Motor neuron (in vitro differentiated cells): ENCODE measurements around the gene TEX38. TPM values are rescaled to one million over a fixed set of nuclear protein-coding genes. Genes with fewer than 3 reads are reported as not detected.
"Not testable (repeated sequence)": the region's sequence is repeated elsewhere in the genome, so short reads cannot be mapped to it uniquely, and the experiment has no call there.

Source experiments
- ATAC-seq, 8 experiments: fragments of 200-7000 bp; cut with Tn5 transposase; replicated peaks in 6 of 8; 2 replicates each; pipeline ENCODE4 v1.8.0; 2021; ENCODE audit warnings: mild to moderate bottlenecking in 8 of 8, moderate library complexity in 8 of 8
- H3K27ac ChIP-seq, 2 donors: fragments of 250-450 bp; sonication (Bioruptor Pico); 2 replicates each; pipeline ENCODE4 v1.9.0; 2021; ENCODE audit warnings: antibody characterized with exemption in 2 of 2, mild to moderate bottlenecking in 2 of 2, moderate library complexity in 1 of 2
- H3K4me1 ChIP-seq, 2 donors: fragments of 250-450 bp; sonication (Bioruptor Pico); replicated peaks in 1 of 2; 2 replicates each; pipeline ENCODE4 v1.6.1; 2021; ENCODE audit warnings: antibody characterized with exemption in 2 of 2, mild to moderate bottlenecking in 2 of 2, moderate library complexity in 1 of 2
- H3K4me3 ChIP-seq, 5 donors: fragments of 250-450 bp; sonication (Bioruptor Pico); 2 replicates each; pipeline ENCODE4 v1.9.0; 2021; ENCODE audit warnings: antibody characterized with exemption in 5 of 5, mild to moderate bottlenecking in 5 of 5, moderate library complexity in 4 of 5
- WGBS, 10 experiments: fragments of 450-650 bp; shearing (Covaris generic); methylation state at CpG; one replicate each; pipeline ENCODE4 v1.0.0; 2022; 5-methylcytosine and 5-hydroxymethylcytosine counted together
- in situ Hi-C, 9 experiments: fragments of 400-800 bp; cut with MboI; loops; one replicate each; pipeline ENCODE4 v1.15.0; 2021; ENCODE audit warnings: low sequenced_read_pairs in 9 of 9, low pct_unique_long_range_greater_than_20kb in 2 of 9; ENCODE audit not compliant: unreplicated experiment in 9 of 9
- total RNA-seq, 8 experiments: library from RNA; unstranded; fragments of 300-600 nt; gene quantifications; 2 replicates each; pipeline versions ENCODE4 v1.2.3 to v1.2.4, GENCODE V29; 2022

Gene TEX38
- total RNA-seq, 8 experiments from 2014 or later, result 0.36 to 2.5 (median 1.0) TPM

DNA sequence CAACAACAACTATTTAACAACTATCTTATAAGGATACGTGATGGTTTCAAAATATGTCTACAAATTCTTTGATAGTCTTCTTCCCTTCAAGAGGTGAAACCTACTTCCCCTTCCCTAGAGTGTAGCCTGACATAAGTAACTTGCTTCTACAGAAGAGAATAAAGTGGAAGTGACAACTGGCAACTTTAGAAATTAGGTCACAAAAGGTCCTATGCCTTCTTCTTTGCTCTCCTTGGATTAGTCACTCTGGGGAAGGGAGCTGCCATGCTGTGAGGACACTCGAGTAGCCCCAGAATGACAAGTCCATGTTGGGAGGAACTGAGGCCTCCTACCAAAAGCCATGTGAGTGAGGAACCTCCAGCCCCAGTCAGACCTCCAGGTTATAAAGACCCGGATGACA lies 28.0 kb downstream of the TEX38 start:
- H3K27ac ChIP-seq, result no peak overlapping the region
- WGBS, 10 experiments, result 38 to 100% (median 89%) methylated on average over 1 to 3 of the region's 3 CpGs
- in situ Hi-C loops, result loop anchor here in 2 of 9 experiments (25.0 kb wide), 1 partner anchor 262 kb away; no protein-coding TSS in a partner anchor
- no peak overlapping the region for H3K4me3 ChIP-seq
- no peak for ATAC-seq
- H3K4me1 ChIP-seq, result no peaks in the 10 kb centered on the region

- no peak overlapping the region for H3K27ac ChIP-seq
- in situ Hi-C loops, result loop anchor here in 2 of 9 experiments (25.0 kb wide), 1 partner anchor 267 kb away; no protein-coding TSS in a partner anchor
- 70 to 100% (median 92%) methylated on average over 2 to 3 of the region's 3 CpGs; no CpG with 5 or more reads in 3 of the 10 experiments for WGBS, 10 experiments
- no peak overlapping the region for H3K4me3 ChIP-seq
- H3K4me1 ChIP-seq, result no peaks in the 10 kb centered on the region
- no peak for ATAC-seq
Measured at GRCh38 chr1:46703927-46704641, 32.4 kb downstream of the TEX38 start.

GRCh38 chr1:46705408-46705807 lies 33.8 kb downstream of the TEX38 start:
- 80 to 98% (median 93%) methylated on average over 2 to 9 of the region's 9 CpGs; no CpG with 5 or more reads in 2 of the 10 experiments for WGBS, 10 experiments
- H3K4me3 ChIP-seq, result no peak overlapping the region
- no peak overlapping the region for H3K27ac ChIP-seq
- in situ Hi-C loops, result loop anchor here in 2 of 9 experiments (25.0 kb wide), 1 partner anchor 268 kb away; no protein-coding TSS in a partner anchor
- no peak for ATAC-seq
- H3K4me1 ChIP-seq, result no peaks in the 10 kb centered on the region

- 80 to 100% (median 100%) methylated on average over 1 of the region's 1 CpG; no CpG with 5 or more reads in 1 of the 10 experiments for WGBS, 10 experiments
- no peak overlapping the region for H3K4me3 ChIP-seq
- ATAC-seq, result no peak
- no peaks in the 10 kb centered on the region for H3K4me1 ChIP-seq
- in situ Hi-C loops, result loop anchor here in 2 of 9 experiments (25.0 kb wide), 1 partner anchor 271 kb away; no protein-coding TSS in a partner anchor
- no peak overlapping the region for H3K27ac ChIP-seq
Measured at GRCh38 chr1:46708121-46708520, 36.5 kb downstream of the TEX38 start.

GRCh38 chr1:46714976-46715375 lies 43.3 kb downstream of the TEX38 start:
- 49 to 100% (median 92%) methylated on average over 2 to 3 of the region's 3 CpGs for WGBS, 10 experiments
- no peak for ATAC-seq
- Histone ChIP-seq H3K4me3 (no peak overlapping the region), H3K27ac (no peak overlapping the region), H3K4me1 (peaks cover 18 to 22% of the 10 kb centered on the region in 2 donors)
- in situ Hi-C loops, result loop anchor here in 2 of 9 experiments (25.0 kb wide), 1 partner anchor 278 kb away; no protein-coding TSS in a partner anchor

DNA sequence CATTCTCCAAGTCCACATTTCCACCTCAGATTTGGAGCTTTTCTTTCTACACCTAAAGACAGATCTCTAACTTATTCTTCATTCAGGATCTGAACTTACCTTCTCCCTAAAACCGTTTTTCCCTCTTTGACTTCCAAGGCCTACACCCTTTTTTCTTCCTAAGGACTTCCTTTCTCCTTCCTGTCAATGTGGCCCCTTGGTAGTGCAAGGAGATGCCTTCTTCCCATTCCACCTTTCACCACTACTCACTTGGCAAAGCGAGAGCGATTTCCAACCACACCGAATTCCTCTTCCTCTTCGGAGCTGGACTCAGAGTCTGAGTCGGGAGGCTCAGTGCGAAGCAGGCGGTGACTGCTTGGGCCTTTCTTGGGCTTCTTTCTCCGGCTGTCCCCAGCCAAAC lies 46.0 kb downstream of the TEX38 start:
- Histone ChIP-seq H3K4me1 (peaks cover 18 to 22% of the 10 kb centered on the region in 2 donors), H3K27ac (no peak overlapping the region), H3K4me3 (peak overlapping the region; percentile 69 to 100 (median 82))
- ATAC-seq, result no peak
- in situ Hi-C loops, result loop anchor here in 2 of 9 experiments (25.0 kb wide), 1 partner anchor 280 kb away; no protein-coding TSS in a partner anchor
- WGBS, 10 experiments, result 0 to 77% (median 67%) methylated on average over 1 to 9 of the region's 9 CpGs

GRCh38 chr1:46718340-46718726 lies 46.7 kb downstream of the TEX38 start:
- in situ Hi-C loops, result loop anchor here in 2 of 9 experiments (25.0 kb wide), 1 partner anchor 281 kb away; no protein-coding TSS in a partner anchor
- ATAC-seq, result peak in 3 of 8 experiments; percentile 2 to 19 (median 8)
- Histone ChIP-seq H3K4me1 (peaks cover 18 to 22% of the 10 kb centered on the region in 2 donors), H3K4me3 (peak overlapping the region; percentile 69 to 100 (median 82)), H3K27ac (peak overlapping the region; percentile 19 to 70)
- 0 to 13% (median 3%) methylated on average over 1 to 10 of the region's 12 CpGs; no CpG with 5 or more reads in 5 of the 10 experiments for WGBS, 10 experiments

- 0 to 20% (median 0%) methylated on average over 1 to 16 of the region's 85 CpGs; no CpG with 5 or more reads in 2 of the 10 experiments for WGBS, 10 experiments
- Histone ChIP-seq H3K27ac (peak within 1 kb of the TSS; percentile 19 to 70), H3K4me1 (peaks cover 18 to 22% of the 10 kb centered on the region in 2 donors), H3K4me3 (peak within 1 kb of the TSS; percentile 69 to 100 (median 82))
- in situ Hi-C loops, result loop anchor here in 2 of 9 experiments (25.0 kb wide), 1 partner anchor 282 kb away; no protein-coding TSS in a partner anchor
- ATAC-seq, result peak; percentile 86 to 99 (median 96)
Measured at GRCh38 chr1:46718727-46719622, 47.3 kb downstream of the TEX38 start, which contains the start of gene EFCAB14. TSS of gene EFCAB14 (minus strand) at chr1:46719114. CDS start at chr1:46718087, 1,027 bp downstream.

GRCh38 chr1:46719689-46720088 lies 48.0 kb downstream of the TEX38 start:
- WGBS, 10 experiments, result 0 to 100% (median 30%) methylated on average over 1 to 3 of the region's 3 CpGs; no CpG with 5 or more reads in 1 of the 10 experiments
- H3K4me3 ChIP-seq, result peak overlapping the region in 4 of 5 donors; percentile 73 to 100 (median 90)
- peak in 5 of 8 experiments; percentile 1 to 12 (median 6) for ATAC-seq
- peaks cover 19 to 22% of the 10 kb centered on the region in 2 donors for H3K4me1 ChIP-seq
- H3K27ac ChIP-seq, result no peak overlapping the region
- in situ Hi-C loops, result loop anchor here in 2 of 9 experiments (25.0 kb wide), 1 partner anchor 282 kb away; no protein-coding TSS in a partner anchor

- not testable (repeated sequence) for ATAC-seq
Measured at GRCh38 chr1:46720319-46720718, 48.7 kb downstream of the TEX38 start.

DNA sequence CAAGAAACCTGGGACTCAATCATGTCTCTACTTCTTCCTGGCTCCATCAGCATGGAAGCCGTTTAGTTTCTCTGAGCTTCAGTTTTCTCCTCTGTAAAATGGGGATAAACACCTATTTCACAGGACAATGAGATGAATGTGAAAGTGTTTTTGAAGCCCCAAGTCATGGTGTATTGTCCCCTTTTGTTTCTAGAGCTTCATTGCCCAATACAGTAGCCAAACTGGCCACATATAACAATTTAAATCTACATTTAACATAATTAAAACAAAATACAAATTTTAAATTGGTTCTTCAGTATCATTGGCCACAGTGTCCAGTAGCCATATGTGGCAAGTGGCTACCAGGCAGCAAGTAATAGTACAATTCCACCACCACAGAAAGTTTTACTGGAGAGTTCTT lies 49.5 kb downstream of the TEX38 start:
- Histone ChIP-seq H3K4me3 (no peak overlapping the region), H3K4me1 (peaks cover 23 to 25% of the 10 kb centered on the region in 2 donors), H3K27ac (no peak overlapping the region)
- 40 to 100% (median 82%) methylated on average over 1 of the region's 1 CpG; no CpG with 5 or more reads in 5 of the 10 experiments for WGBS, 10 experiments
- ATAC-seq, result no peak
- in situ Hi-C loops, result loop anchor here in 2 of 9 experiments (25.0 kb wide), 1 partner anchor 284 kb away; no protein-coding TSS in a partner anchor

More at GRCh38 chr1:46720319-46720718, 48.7 kb downstream of the TEX38 start:
- in situ Hi-C loops, result loop anchor here in 2 of 9 experiments (25.0 kb wide), 1 partner anchor 283 kb away; no protein-coding TSS in a partner anchor
- not testable (repeated sequence) for H3K4me3 ChIP-seq, H3K27ac ChIP-seq
- 91 to 100% (median 96%) methylated on average over 2 to 8 of the region's 8 CpGs; no CpG with 5 or more reads in 1 of the 10 experiments for WGBS, 10 experiments
- peaks cover 23 to 25% of the 10 kb centered on the region in 2 donors for H3K4me1 ChIP-seq

- Histone ChIP-seq H3K4me3 (no peak overlapping the region), H3K27ac (no peak overlapping the region), H3K4me1 (peaks cover 23 to 24% of the 10 kb centered on the region in 2 donors)
- peak in 1 of 8 experiments; percentile 5 for ATAC-seq
- 35 to 71% (median 52%) methylated on average over 1 to 2 of the region's 3 CpGs; no CpG with 5 or more reads in 6 of the 10 experiments for WGBS, 10 experiments
- in situ Hi-C loops, result loop anchor here in 2 of 9 experiments (25.0 kb wide), 1 partner anchor 284 kb away; no protein-coding TSS in a partner anchor
Measured at GRCh38 chr1:46721686-46722205, 50.1 kb downstream of the TEX38 start.
